H9 (cell line): Measurements from ENCODE around the gene HMMR. TPM values are rescaled to one million over a fixed set of nuclear protein-coding genes. Genes with fewer than 3 reads are reported as not detected.
A peak's percentile ranks its signal among the peaks of the same experiment; 100 is the strongest.

Experiments used
- DNase-seq: peaks from one replicate; pipeline ENCODE4 v3.0.0-alpha.2; 2017
- H2AFZ ChIP-seq: one replicate; pipeline ENCODE4 v1.6.1; 2013; ENCODE audit warnings: mild to moderate bottlenecking, low read length, control low read depth, moderate library complexity
- H2AK5ac ChIP-seq: 2 replicates; pipeline ENCODE4 v1.6.1; 2013; ENCODE audit warnings: low read length, control low read depth, mixed read lengths; ENCODE audit not compliant: insufficient read length
- H2BK120ac ChIP-seq: one replicate; pipeline ENCODE4 v1.6.1; 2013; ENCODE audit warnings: low read depth, mild to moderate bottlenecking, low read length, control low read depth, inconsistent platforms; ENCODE audit not compliant: poor library complexity, severe bottlenecking
- H2BK12ac ChIP-seq: 2 replicates; pipeline ENCODE4 v1.6.1; 2013; ENCODE audit warnings: low read length, control low read depth, mixed read lengths, low read depth; ENCODE audit not compliant: insufficient read length
- H2BK15ac ChIP-seq: 2 replicates; pipeline ENCODE4 v1.6.1; 2013; ENCODE audit warnings: low read depth, low read length, control low read depth
- H2BK20ac ChIP-seq: one replicate; pipeline ENCODE4 v1.6.1; 2013; ENCODE audit warnings: low read depth, mild to moderate bottlenecking, low read length, control low read depth, inconsistent platforms; ENCODE audit not compliant: poor library complexity, severe bottlenecking
- H2BK5ac ChIP-seq: 2 replicates; pipeline ENCODE4 v1.6.1; 2013; ENCODE audit warnings: low read length, control low read depth, mixed read lengths; ENCODE audit not compliant: insufficient read length
- H3K14ac ChIP-seq: 2 replicates; pipeline ENCODE4 v1.6.1; 2013; ENCODE audit warnings: low read length, control low read depth; ENCODE audit not compliant: insufficient read depth
- H3K18ac ChIP-seq: 2 replicates; pipeline ENCODE4 v1.6.1; 2013; ENCODE audit warnings: low read depth, mild to moderate bottlenecking, mixed read lengths, low read length, control low read depth; ENCODE audit not compliant: insufficient read length
- H3K23ac ChIP-seq: 2 replicates; pipeline ENCODE4 v1.6.1; 2013; ENCODE audit warnings: low read length, control low read depth, mixed read lengths, low read depth; ENCODE audit not compliant: insufficient read length
- H3K23me2 ChIP-seq: 2 replicates; pipeline ENCODE4 v1.6.1; 2013; ENCODE audit warnings: low read depth, mild to moderate bottlenecking, mixed read lengths, low read length, control low read depth; ENCODE audit not compliant: insufficient read length, poor library complexity, severe bottlenecking
- H3K27ac ChIP-seq: 2 replicates; pipeline ENCODE4 v1.5.1; 2013; ENCODE audit warnings: low read length, control low read depth, mixed read lengths, low read depth; ENCODE audit not compliant: insufficient read length
- H3K27me3 ChIP-seq: 2 replicates; pipeline ENCODE4 v1.6.1; 2013; ENCODE audit warnings: low read length, control low read depth, inconsistent platforms; ENCODE audit not compliant: insufficient read depth
- H3K4ac ChIP-seq: 2 replicates; pipeline ENCODE4 v1.6.1; 2013; ENCODE audit warnings: low read depth, mild to moderate bottlenecking, control low read depth, inconsistent platforms, low read length, moderate library complexity
- H3K4me1 ChIP-seq: 2 replicates; pipeline ENCODE4 v1.6.1; 2013; ENCODE audit warnings: low read length, control low read depth, inconsistent platforms; ENCODE audit not compliant: insufficient read depth
- H3K4me2 ChIP-seq: 2 replicates; pipeline ENCODE4 v1.6.1; 2013; ENCODE audit warnings: low read length, control low read depth, mixed read lengths; ENCODE audit not compliant: insufficient read length, insufficient read depth
- H3K56ac ChIP-seq: 2 replicates; pipeline ENCODE4 v1.6.1; 2013; ENCODE audit warnings: low read depth, mild to moderate bottlenecking, mixed read lengths, low read length, control low read depth; ENCODE audit not compliant: insufficient read length
- H3K79me1 ChIP-seq: 2 replicates; pipeline ENCODE4 v1.6.1; 2013; ENCODE audit warnings: low read depth, mild to moderate bottlenecking, moderate library complexity, low read length, control low read depth, inconsistent platforms; ENCODE audit not compliant: insufficient read depth, poor library complexity, severe bottlenecking
- H3K79me2 ChIP-seq: 2 replicates; pipeline ENCODE4 v1.6.1; 2013; ENCODE audit warnings: low read length, control low read depth, inconsistent platforms; ENCODE audit not compliant: insufficient read depth
- H3K9ac ChIP-seq: 2 replicates; pipeline ENCODE4 v1.6.1; 2013; ENCODE audit warnings: low read length, control low read depth, mixed read lengths; ENCODE audit not compliant: insufficient read length; ENCODE audit errors: extremely low read depth
- H3K9me3 ChIP-seq: one replicate; pipeline ENCODE4 v1.6.1; 2013; ENCODE audit warnings: low read depth, low read length, inconsistent platforms; ENCODE audit not compliant: control insufficient read depth
- H3T11ph ChIP-seq: one replicate; pipeline ENCODE4 v1.6.1; 2013; ENCODE audit warnings: mild to moderate bottlenecking, low read length, control low read depth, inconsistent platforms
- H4K20me1 ChIP-seq: one replicate; pipeline ENCODE4 v1.6.1; 2013; ENCODE audit not compliant: control insufficient read depth, insufficient read length, insufficient read depth
- H4K5ac ChIP-seq: 2 replicates; pipeline ENCODE4 v1.6.1; 2013; ENCODE audit warnings: low read depth, mild to moderate bottlenecking, mixed read lengths, low read length, control low read depth; ENCODE audit not compliant: insufficient read length
- H4K8ac ChIP-seq: replicated peaks from 2 replicates; pipeline ENCODE4 v1.6.1; 2013; ENCODE audit warnings: low read length, control low read depth, mixed read lengths, low read depth; ENCODE audit not compliant: insufficient read length
- H4K91ac ChIP-seq: 2 replicates; pipeline ENCODE4 v1.6.1; 2013; ENCODE audit warnings: low read depth, mild to moderate bottlenecking, moderate library complexity, mixed read lengths, low read length, control low read depth; ENCODE audit not compliant: insufficient read length
- H3K27ac Mint-ChIP-seq, 3 experiments: 2 replicates in 2 of 3; 3 replicates in 1 of 3; pipeline ENCODE4 v1.8.0; 2020 to 2021; ENCODE audit warnings: mixed read lengths in 3 of 3, mild to moderate bottlenecking in 1 of 3, moderate library complexity in 1 of 3
- H3K27me3 Mint-ChIP-seq: 2 replicates; pipeline ENCODE4 v1.8.0; 2021; ENCODE audit warnings: low read depth, mild to moderate bottlenecking, moderate library complexity, mixed read lengths
- H3K36me3 Mint-ChIP-seq, 3 experiments: 2 replicates in 2 of 3; 3 replicates in 1 of 3; pipeline ENCODE4 v1.8.0; 2020 to 2021; ENCODE audit warnings: low read depth in 3 of 3, mixed read lengths in 3 of 3; ENCODE audit not compliant: insufficient read depth in 1 of 3
- H3K4me1 Mint-ChIP-seq, 2 experiments: 2 replicates each; pipeline ENCODE4 v1.8.0; 2020; ENCODE audit warnings: mixed read lengths in 2 of 2
- H3K4me3 Mint-ChIP-seq, 2 experiments: 2 replicates in 1 of 2; 3 replicates in 1 of 2; pipeline ENCODE4 v1.8.0; 2020 to 2021; ENCODE audit warnings: mild to moderate bottlenecking in 2 of 2, mixed read lengths in 2 of 2, moderate library complexity in 1 of 2
- H3K9me3 Mint-ChIP-seq, 2 experiments: 2 replicates in 1 of 2; 3 replicates in 1 of 2; pipeline ENCODE4 v1.8.0; 2020; ENCODE audit warnings: mild to moderate bottlenecking in 2 of 2, mixed read lengths in 2 of 2, moderate library complexity in 1 of 2
- CTCF ChIP-seq: fragments of 200-600 bp; sonication (generic); conservative IDR thresholded peaks from 3 replicates; pipeline ENCODE4 v1.8.0; 2021; ENCODE audit warnings: antibody characterized with exemption, mild to moderate bottlenecking
- WGBS: extraction: QIAGEN DNeasy Blood & Tissue Kit; methylation state at CpG from one replicate; pipeline ENCODE4 v1.1.7; 2013; ENCODE audit warnings: missing lambda C conversion rate, low lambda C conversion rate, mixed read lengths; ENCODE audit not compliant: insufficient read length; ENCODE audit errors: extremely low coverage; 5-methylcytosine and 5-hydroxymethylcytosine counted together
- total RNA-seq: library from RNA; stranded (reverse); gene quantifications from 2 replicates; pipeline ENCODE4 v1.2.1, GENCODE V29; 2021

HMMR gene
- total RNA-seq, 1 experiment from 2014 or later = 36.2 TPM

DNA sequence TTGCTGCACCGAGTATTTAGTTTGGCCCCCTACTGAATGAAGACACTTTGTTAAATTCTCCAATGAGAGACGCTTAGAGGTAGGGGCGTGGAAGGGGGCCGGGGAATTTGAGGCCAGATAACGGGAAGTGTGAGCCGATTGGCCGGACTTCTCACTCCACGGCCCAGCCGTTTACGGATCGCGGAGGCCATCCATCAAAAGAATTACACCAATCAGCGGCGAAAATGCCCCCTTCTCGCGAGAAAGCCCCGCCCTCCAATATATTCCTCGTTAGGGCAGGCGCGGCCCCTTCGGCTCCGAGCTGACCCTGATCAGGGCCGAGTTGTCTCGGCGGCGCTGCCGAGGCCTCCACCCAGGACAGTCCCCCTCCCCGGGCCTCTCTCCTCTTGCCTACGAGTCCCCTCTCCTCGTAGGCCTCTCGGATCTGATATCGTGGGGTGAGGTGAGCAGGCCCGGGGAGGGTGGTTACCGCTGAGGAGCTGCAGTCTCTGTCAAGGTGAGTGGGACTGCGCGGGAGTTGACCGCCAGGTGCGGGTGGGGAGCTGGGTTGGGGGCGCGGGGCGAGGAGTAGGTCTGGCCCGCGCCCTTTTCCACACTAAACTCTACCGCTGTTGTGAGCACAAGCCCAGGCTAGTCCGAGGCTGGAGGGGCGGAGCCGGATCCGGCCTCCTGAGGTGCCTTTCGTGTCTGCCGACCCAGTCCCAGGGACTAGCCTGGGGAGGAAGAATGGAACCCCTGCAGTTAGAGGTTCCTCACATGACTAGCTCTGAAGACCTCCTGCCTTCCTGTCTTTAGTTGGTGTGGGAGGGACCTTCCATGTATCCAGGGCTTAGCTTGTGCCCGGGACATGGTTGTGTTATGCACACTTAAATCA is 22.9 kb upstream of the HMMR start, which contains the start of gene CCNG1:
Gene CCNG1, plus strand, starts transcription at position 287 of the 874 bp plus-strand sequence. CDS start 1,662 bp downstream, outside the sequence.
- Histone ChIP-seq H3K27me3 (no peaks in the 10 kb centered on the region), H3K14ac (peak within 1 kb of the TSS; percentile 72; the same call in 1 of the 2 replicates), H3K56ac (no peak within 1 kb of the TSS), H3K4me1 (peaks cover 3% of the 10 kb centered on the region; the same call in 1 of the 2 replicates), H2BK120ac (no peak within 1 kb of the TSS), H2BK12ac (no peak within 1 kb of the TSS), H3K79me2 (peaks cover 15% of the 10 kb centered on the region), H2BK5ac (no peak within 1 kb of the TSS), H3K23ac (no peak within 1 kb of the TSS), H4K91ac (no peak within 1 kb of the TSS), H4K5ac (no peak within 1 kb of the TSS), H3K18ac (peak within 1 kb of the TSS; percentile 86), H4K8ac (no peak within 1 kb of the TSS), H3K23me2 (peaks cover 4% of the 10 kb centered on the region), H3K9ac (peak within 1 kb of the TSS; percentile 78), H3T11ph (no peak within 1 kb of the TSS), H3K27ac (no peak within 1 kb of the TSS), H2BK20ac (no peak within 1 kb of the TSS), H3K79me1 (no peaks in the 10 kb centered on the region), H3K9me3 (no peaks in the 10 kb centered on the region), H3K4ac (no peak within 1 kb of the TSS), H2BK15ac (no peak within 1 kb of the TSS), H2AK5ac (no peak within 1 kb of the TSS), H4K20me1 (no peaks in the 10 kb centered on the region), H3K4me2 (peak within 1 kb of the TSS; percentile 69), H2AFZ (no peak within 1 kb of the TSS)
- H3K4me1 Mint-ChIP-seq = peaks cover 43 to 45% of the 10 kb centered on the region in 2 experiments
- peak; percentile 98 for DNase-seq
- no CpG with 5 or more reads among the region's 51 CpGs for WGBS
- H3K27me3 Mint-ChIP-seq = no peaks in the 10 kb centered on the region
- peaks cover 29 to 44% (median 44%) of the 10 kb centered on the region in 3 experiments for H3K36me3 Mint-ChIP-seq
- H3K27ac Mint-ChIP-seq = peak within 1 kb of the TSS; percentile 89 to 99 (median 95)
- TF ChIP-seq CTCF = 0 out of 3 replicates have a peak, but pooled peaks have one; percentile 11
- no peaks in the 10 kb centered on the region for H3K9me3 Mint-ChIP-seq
- H3K4me3 Mint-ChIP-seq = peak within 1 kb of the TSS; percentile 93 to 95
